Hepatocyte (in vitro differentiated cells): ENCODE data around the gene AGRN. TPM values are rescaled to one million over a fixed set of nuclear protein-coding genes. Genes with fewer than 3 reads are reported as not detected.

ENCODE experiments used
- DNase-seq: peaks from one replicate; pipeline ENCODE4 v3.0.0-alpha.2; 2016; ENCODE audit warnings: low spot score
- H2AFZ ChIP-seq: fragments of 200-600 bp; sonication (generic); 2 replicates; pipeline ENCODE4 v1.6.0; 2016; ENCODE audit warnings: antibody characterized with exemption, mild to moderate bottlenecking
- H3K27ac ChIP-seq: fragments of 200-600 bp; sonication (generic); 2 replicates; pipeline ENCODE4 v1.5.1; 2016; ENCODE audit warnings: mild to moderate bottlenecking
- H3K27me3 ChIP-seq: fragments of 200-600 bp; sonication (generic); 2 replicates; pipeline ENCODE4 v1.6.1; 2016
- H3K36me3 ChIP-seq: fragments of 200-600 bp; sonication (generic); replicated peaks from 2 replicates; pipeline ENCODE4 v1.5.1; 2016; ENCODE audit warnings: low read depth; ENCODE audit not compliant: insufficient read depth
- H3K4me1 ChIP-seq: fragments of 200-600 bp; sonication (generic); 2 replicates; pipeline ENCODE4 v1.5.1; 2016; ENCODE audit warnings: mild to moderate bottlenecking, moderate library complexity; ENCODE audit not compliant: insufficient read depth
- H3K4me2 ChIP-seq: fragments of 200-600 bp; sonication (generic); 2 replicates; pipeline ENCODE4 v1.6.0; 2016
- H3K4me3 ChIP-seq: fragments of 200-600 bp; sonication (generic); 2 replicates; pipeline ENCODE4 v1.5.1; 2016; ENCODE audit warnings: mild to moderate bottlenecking
- H3K79me2 ChIP-seq: fragments of 200-600 bp; sonication (generic); 2 replicates; pipeline ENCODE4 v1.6.0; 2017; ENCODE audit warnings: mild to moderate bottlenecking
- H3K9me2 ChIP-seq: fragments of 200-600 bp; sonication (generic); replicated peaks from 2 replicates; pipeline ENCODE4 v1.6.0; 2017; ENCODE audit warnings: mild to moderate bottlenecking; ENCODE audit not compliant: insufficient read depth
- H3K9me3 ChIP-seq: fragments of 200-600 bp; sonication (generic); 2 replicates; pipeline ENCODE4 v1.5.1; 2016; ENCODE audit warnings: low read depth, mild to moderate bottlenecking
- H4K20me1 ChIP-seq: fragments of 200-600 bp; sonication (generic); 2 replicates; pipeline ENCODE4 v1.6.0; 2016; ENCODE audit warnings: mild to moderate bottlenecking; ENCODE audit not compliant: insufficient read depth, poor library complexity, severe bottlenecking
- CTCF ChIP-seq: fragments of 200-600 bp; sonication (generic); IDR thresholded peaks from 2 replicates; pipeline ENCODE4 v1.5.1; 2016; ENCODE audit warnings: antibody characterized with exemption, mild to moderate bottlenecking; ENCODE audit not compliant: poor library complexity
- EZH2 ChIP-seq: fragments of 200-600 bp; sonication (generic); IDR thresholded peaks from 2 replicates; pipeline ENCODE4 v1.6.1; 2016; ENCODE audit warnings: antibody characterized with exemption, mild to moderate bottlenecking, borderline replicate concordance
- EZH2phosphoT487 ChIP-seq: fragments of 200-600 bp; sonication (generic); IDR thresholded peaks from one replicate; pipeline ENCODE4 v1.6.1; 2018; ENCODE audit warnings: antibody characterized with exemption, mild to moderate bottlenecking, low read depth, moderate library complexity; ENCODE audit not compliant: unreplicated experiment, severe bottlenecking
- WGBS: methylation state at CpG from one replicate; pipeline ENCODE4 v1.1.6; 2016; ENCODE audit warnings: low lambda C conversion rate; ENCODE audit errors: missing lambda C conversion rate; 5-methylcytosine and 5-hydroxymethylcytosine counted together
- polyA plus RNA-seq: library from polyadenylated mRNA; unstranded; fragments of >200 nt; fragmentation: Nextera tagmentation; extraction: Ambion mirVana; gene quantifications from 2 replicates; pipeline ENCODE4 v1.2.1, GENCODE V29; 2016
- total RNA-seq: library from RNA; depleted of rRNA; stranded (reverse); fragments of >200 nt; gene quantifications from 2 replicates; pipeline ENCODE4 v1.2.3, GENCODE V29; 2014

Gene AGRN
- total and polyA plus RNA-seq, 2 experiments from 2014 or later, result 53.3 to 81.8 TPM

DNA sequence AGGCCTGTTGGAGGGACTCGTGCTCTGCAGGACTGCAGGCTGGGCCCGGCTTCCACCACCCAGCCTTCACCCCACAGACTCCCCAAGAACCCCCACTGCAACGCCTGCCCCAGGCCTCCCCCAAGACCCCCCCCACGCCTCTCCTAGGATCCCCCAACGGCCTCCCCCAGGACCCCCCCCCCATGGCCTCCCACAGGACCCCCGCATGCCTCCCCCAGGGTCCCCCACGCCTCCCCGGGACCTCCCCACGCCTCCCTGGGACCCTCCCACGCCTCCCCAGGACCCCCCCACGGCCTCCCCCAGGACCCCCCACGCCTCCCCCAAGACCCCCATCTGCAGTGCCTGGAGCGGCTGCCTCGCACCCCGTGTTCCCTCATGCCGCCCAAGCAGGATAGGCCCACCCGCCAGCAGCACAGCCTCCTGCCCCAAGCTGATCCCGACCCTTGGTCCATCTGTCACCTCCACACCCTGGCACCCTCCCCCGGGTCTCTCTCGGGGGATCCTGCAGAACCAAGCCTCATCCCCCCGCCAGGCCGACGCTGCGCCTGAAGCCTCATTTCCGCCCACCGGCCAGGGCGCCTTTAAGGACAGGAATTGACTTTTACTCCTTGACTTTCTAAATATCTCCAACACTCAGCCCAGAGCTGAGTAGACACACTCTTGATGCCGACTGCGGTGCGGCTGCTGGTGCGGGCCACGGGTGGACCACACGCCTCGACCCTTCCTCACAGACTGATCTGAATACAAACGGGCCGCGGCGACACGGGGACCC, 68.3 kb downstream of the AGRN start:
- no peaks in the 10 kb centered on the region for H3K36me3 ChIP-seq
- no peaks in the 10 kb centered on the region for H3K9me2 ChIP-seq
- no peak for TF ChIP-seq EZH2
- TF ChIP-seq EZH2phosphoT487, result no peak
- no peak for TF ChIP-seq CTCF
- H2AFZ ChIP-seq, result no peak overlapping the region
- no peak overlapping the region for H3K4me3 ChIP-seq
- H3K27ac ChIP-seq, result no peak overlapping the region
- no peak for DNase-seq
- H3K9me3 ChIP-seq, result no peaks in the 10 kb centered on the region
- 97% methylated on average over 28 of the region's 39 CpGs for WGBS
- H3K79me2 ChIP-seq, result no peaks in the 10 kb centered on the region
- no peaks in the 10 kb centered on the region for H3K27me3 ChIP-seq
- H3K4me2 ChIP-seq, result no peak overlapping the region
- H4K20me1 ChIP-seq, result no peaks in the 10 kb centered on the region
- no peaks in the 10 kb centered on the region for H3K4me1 ChIP-seq

- Histone ChIP-seq H3K9me3 (no peaks in the 10 kb centered on the region), H3K4me3 (no peak overlapping the region), H2AFZ (no peak overlapping the region), H3K9me2 (no peaks in the 10 kb centered on the region), H4K20me1 (no peaks in the 10 kb centered on the region), H3K36me3 (no peaks in the 10 kb centered on the region), H3K79me2 (no peaks in the 10 kb centered on the region), H3K4me2 (no peak overlapping the region), H3K27ac (no peak overlapping the region), H3K4me1 (no peaks in the 10 kb centered on the region), H3K27me3 (no peaks in the 10 kb centered on the region)
- DNase-seq, result no peak
- WGBS, result 95% methylated on average over 44 of the region's 46 CpGs
- no peak for TF ChIP-seq EZH2
- no peak for TF ChIP-seq EZH2phosphoT487
- TF ChIP-seq CTCF, result no peak
Measured at GRCh38 chr1:1088801-1089680, 69.1 kb downstream of the AGRN start.

DNA sequence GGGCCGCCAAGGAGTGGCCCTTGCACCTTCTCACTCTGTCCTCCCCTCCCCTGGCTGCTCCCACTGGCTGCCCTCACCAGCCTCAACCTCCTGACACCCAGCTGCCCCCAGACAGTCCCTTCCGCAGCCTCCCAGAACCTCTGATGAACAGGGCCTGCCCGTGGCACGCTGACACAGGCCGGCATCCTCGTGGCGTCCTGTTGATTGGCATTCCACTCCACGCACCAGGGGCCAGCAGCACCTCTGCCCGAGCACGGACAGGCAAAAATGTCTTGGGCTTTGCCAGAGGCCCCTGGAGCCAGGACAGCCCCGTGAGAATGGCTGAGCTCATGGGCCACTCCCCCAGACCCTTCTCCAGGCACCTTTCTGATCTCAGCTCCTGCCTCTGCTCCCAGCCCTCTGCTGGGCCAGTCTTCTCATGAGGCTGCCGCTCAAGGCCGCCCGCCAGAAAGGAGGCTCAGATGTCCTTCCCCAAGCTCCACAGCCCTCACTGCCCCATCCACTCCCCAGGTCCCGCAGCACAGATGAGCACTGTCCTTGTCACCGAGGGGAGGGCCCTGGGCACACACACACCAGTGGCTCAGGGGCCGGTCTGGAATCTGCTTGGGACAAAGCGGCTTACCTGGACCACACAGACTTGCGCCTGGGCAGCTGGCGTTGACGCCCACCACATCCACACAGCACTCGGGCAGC, 70.0 kb downstream of the AGRN start:
- H4K20me1 ChIP-seq, result no peaks in the 10 kb centered on the region
- H3K9me2 ChIP-seq, result no peaks in the 10 kb centered on the region
- H3K27ac ChIP-seq, result no peak overlapping the region
- no peaks in the 10 kb centered on the region for H3K36me3 ChIP-seq
- H3K4me2 ChIP-seq, result no peak overlapping the region
- no peak overlapping the region for H2AFZ ChIP-seq
- H3K79me2 ChIP-seq, result no peaks in the 10 kb centered on the region
- H3K9me3 ChIP-seq, result no peaks in the 10 kb centered on the region
- no peak for DNase-seq
- no peaks in the 10 kb centered on the region for H3K4me1 ChIP-seq
- no peak overlapping the region for H3K4me3 ChIP-seq
- 98% methylated on average over 22 of the region's 22 CpGs for WGBS
- TF ChIP-seq EZH2 (no peak), EZH2phosphoT487 (no peak), CTCF (no peak)
- H3K27me3 ChIP-seq, result no peaks in the 10 kb centered on the region
